GM19238 (cell line): ENCODE measurements around the gene STIM2.
A peak's percentile ranks its signal among the peaks of the same experiment; 100 is the strongest.
"Not testable (repeated sequence)": the region's sequence is repeated elsewhere in the genome, so short reads cannot be mapped to it uniquely, and the experiment has no call there.

Experiments used
- DNase-seq: peaks from one replicate; pipeline ENCODE4 v3.0.0; 2011; ENCODE audit warnings: low spot score; ENCODE audit not compliant: insufficient read length

STIM2 gene

DNA sequence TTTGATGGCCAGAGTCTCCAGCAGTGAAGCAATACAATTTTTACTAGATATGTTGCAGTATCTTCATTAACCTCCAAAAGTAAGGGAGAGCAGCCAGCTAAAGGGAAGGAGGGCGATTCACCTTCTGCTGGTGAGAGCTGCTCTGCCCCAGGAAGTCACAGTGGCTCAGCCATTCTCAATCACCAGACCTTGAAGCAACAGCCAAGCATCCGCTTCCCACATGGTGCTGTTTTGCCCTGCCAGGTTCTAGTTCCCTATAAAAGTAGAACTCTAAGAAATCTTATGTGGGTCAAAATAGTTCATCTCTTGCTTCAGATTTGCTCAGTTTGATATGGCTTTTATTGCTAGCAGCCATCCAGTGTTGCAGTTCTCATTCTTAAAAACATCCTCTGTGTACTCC is 166.8 kb downstream of the STIM2 start:
- DNase-seq, result no peak

- not testable (repeated sequence) for DNase-seq
Measured at GRCh38 chr4:27035127-27035526, 174.5 kb downstream of the STIM2 start.

DNA sequence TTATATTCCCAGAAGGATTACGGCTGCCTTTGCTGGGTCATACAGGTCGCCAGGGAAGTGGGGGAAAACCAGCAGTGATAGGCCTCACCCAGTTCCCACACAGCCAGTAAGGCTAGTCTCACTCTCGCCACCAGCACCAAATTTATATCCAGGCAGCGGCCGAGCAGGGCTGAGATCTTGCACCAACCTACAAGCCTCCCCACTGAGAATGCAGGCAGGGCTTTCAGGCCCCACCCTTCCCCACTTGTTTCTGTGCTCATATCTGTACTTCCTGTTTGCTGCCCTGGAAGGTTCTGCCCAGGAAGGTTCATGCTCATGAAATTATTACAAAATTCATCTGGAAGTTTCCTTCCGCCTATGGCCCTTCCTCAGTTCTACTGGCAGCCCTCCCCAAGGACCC is 179.7 kb downstream of the STIM2 start:
- DNase-seq, result no peak

- no peak for DNase-seq
Measured at GRCh38 chr4:27042411-27042810, 181.8 kb downstream of the STIM2 start.

GRCh38 chr4:27043200-27043599 is 182.6 kb downstream of the STIM2 start:
- DNase-seq, result no peak

- DNase-seq, result no peak
Measured at GRCh38 chr4:27046851-27047250, 186.2 kb downstream of the STIM2 start.

DNA sequence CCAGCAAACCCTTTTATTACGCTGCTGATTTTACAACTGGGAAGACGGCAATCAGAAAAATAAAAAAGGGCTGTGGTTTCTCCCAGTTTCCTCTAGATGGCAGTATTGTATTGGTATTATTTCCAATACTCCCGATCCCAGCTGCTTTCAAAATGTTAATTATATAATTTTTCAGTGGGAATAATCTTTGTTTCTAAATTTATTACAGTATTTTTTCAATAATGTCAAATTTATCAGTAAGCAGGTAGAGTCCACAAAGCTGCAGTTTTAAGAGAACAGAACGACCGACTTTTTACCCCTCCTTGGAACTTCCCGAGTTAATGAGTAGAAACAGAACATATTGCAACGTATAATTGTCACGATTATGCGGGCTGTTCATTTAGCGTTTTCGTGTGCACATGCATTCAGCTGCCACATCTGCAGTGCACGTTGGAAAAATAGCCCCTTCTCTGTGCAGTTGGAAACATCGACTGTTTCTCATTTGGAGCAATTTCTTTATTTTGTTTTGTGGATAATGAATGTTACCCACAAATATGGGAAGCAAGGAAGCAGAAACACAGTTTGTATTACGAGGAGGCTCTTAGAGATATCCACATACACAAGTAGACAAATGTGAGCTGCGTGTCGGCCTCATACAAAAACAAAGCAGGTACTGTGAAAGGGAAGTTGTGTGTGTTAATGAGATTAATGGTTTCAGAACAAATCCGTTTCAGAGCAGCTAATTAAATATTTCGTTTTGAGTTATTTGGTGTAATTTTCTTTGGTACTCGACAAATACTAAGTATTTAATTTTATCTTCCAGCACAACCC is 188.0 kb downstream of the STIM2 start:
- peak; percentile 9 for DNase-seq

DNA sequence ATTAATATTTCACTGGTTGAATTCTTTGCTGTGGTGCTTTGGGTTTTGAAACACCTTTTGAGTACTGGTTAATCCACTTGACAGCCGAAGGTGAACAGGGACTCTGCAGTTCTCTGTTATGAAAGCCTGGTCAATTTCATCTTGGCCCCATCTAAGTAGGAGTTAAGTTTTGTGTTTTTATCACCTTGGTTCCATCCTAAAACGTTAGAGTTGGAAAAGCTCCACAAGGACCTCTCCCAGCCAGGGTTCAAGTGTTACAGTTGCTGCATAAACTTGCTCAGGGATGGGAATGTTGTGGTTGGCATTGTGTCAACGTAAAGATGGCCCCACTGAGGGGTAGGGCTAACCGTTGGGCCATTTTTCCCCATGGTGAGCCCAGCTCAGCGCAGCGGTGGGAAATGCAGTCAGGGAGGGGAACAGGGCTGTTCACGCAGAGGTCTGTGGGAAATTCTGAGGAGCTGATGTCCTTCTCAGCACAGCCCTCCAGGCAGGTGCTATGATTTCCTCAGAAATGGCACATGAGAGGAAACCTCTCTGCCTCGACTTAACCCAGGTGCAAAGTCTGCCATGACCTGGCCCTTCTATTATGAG is 188.7 kb downstream of the STIM2 start:
- no peak for DNase-seq

DNA sequence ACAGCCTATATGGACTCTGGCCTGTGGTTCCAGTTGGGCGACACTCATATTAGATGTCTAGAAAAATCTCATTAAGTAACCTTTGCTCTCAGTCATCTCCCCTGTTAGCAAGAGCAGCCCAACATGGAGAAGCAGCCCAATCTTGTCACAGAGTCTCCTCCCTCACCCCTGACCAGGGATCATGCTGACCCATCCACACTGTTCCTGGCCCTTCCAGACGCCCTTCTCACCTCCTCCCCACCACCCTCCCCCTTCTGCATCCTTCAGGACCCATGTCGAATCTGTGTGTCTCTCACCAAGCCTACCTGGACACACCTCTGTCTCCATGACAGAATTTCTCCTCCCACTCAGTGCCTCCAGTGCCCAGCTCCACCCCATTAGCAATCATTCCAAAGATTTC is 190.1 kb downstream of the STIM2 start:
- DNase-seq, result no peak

GRCh38 chr4:27055221-27055760 is 194.7 kb downstream of the STIM2 start:
- no peak for DNase-seq

DNA sequence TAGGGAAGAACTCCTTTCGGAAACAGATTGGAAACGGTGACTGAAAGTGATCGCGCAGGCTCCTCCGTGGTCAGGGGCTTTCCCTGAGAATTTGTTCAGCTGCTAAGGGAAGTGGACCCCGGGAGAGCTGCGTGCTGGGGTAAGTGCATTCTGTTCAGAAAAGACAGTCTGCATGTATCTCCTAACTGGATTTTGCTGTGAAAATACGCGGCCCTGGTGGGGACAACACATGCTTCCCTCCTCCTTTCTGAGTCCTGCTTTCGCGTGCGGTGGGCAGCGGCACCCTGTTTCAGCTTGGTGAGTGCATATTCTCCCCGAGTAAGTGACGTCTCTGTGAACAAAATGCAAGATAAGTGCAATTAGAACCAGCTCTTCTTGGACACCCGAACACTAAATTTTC is 195.6 kb downstream of the STIM2 start:
- no peak for DNase-seq

DNA sequence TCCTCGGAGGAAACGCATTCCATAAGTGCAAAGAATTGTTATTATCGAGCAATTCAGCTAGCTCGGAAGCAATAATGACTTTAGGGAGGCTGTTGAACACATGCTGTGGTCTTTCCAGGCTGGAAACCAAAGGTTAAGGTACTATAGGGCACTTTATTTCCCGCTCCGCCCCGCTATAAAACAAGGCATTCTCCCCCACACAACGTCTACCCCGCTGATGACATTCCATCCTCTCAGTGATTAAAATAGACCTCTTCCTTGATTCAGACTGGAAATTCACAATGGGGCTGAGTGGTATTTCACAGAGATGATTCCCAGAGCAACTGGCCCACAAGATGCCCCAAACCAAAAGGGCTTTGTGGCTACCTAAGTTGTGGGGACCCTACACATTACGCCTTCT is 196.4 kb downstream of the STIM2 start:
- DNase-seq, result no peak

DNA sequence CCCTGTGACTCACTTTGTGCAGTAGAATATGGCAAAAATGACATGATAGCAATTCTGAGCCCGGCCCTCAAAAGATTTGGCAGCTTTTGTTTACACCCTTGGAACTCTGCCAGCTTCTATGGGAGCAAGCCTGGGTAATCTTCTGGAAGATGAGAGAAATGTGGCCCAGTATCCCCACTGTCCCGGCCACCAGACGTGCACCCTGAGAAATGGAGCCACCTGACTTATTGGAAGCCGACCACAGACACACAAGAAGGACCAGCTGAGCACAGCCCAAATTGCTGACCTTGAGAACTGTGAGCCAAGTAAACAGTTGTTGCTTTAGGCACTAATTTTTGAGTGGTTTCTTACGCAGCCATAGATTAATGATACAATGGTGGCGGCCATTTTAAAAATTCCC is 197.0 kb downstream of the STIM2 start:
- no peak for DNase-seq

DNA sequence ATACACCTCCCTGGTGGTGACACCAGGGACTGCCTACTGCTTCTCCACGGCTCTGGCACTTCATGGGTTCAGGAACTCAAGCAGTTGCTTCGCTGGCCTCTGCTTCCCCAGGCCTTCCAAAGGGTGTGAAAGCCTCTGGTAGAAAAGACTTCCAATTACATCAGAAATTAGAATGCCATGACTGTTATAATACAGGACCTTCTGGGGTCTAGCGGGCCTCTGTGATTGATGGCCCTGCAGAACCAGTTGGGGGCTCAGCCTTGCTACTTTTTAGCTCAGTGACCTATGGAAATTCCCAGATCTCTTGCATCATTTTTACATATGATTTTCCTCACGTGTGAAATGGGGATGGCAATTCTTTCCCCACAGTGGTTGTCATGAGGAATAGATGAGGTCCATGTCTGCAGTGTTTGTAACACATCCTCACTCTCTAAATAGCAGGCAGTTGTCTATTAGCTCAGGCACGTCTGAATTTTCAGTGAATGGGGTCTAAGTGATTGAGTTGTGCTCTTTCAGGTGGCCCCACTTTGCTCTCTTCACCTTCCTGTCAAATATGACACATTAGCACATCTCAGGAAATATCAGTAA is 198.3 kb downstream of the STIM2 start:
- no peak for DNase-seq

- DNase-seq, result no peak
Measured at GRCh38 chr4:27059446-27059845, 198.8 kb downstream of the STIM2 start.

DNA sequence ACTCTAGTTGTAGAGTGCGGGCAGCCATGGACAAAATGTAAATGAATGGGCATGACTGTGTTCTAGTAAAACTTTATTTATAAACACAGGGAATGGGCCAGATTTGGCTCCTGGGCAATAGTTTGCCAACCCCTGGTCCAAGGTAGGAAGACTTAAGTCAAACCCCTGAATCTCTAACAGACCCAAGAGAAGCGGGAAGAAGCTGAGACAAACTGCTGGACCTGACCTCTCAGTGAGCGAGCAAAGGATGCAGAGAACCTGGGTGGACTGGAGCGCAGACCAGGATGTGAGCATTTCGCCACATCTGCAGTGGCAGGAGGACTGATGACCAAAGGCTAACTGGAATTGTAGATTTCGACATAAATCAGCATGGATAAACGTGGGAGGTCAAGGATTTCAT is 201.6 kb downstream of the STIM2 start:
- DNase-seq, result no peak

DNA sequence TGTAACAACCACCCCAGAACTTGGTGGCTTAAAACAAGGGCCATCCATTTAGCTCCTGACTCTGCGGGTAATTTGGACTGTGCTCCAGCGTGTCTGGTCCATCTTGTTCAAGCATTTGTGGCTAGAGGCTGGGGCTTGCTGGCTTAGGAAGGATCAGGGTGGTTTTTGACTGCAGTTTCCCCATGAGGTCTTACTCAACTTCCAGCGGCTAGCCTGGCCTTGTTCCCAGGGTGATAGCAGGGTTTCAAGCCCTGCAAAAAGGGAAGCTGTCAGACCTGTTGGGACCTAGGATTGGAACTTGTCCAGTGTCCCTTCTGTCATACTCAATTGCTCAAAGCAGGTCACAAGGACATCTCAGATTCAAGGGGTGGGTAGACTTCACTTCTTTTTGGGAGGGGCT is 205.9 kb downstream of the STIM2 start:
- DNase-seq, result no peak

DNA sequence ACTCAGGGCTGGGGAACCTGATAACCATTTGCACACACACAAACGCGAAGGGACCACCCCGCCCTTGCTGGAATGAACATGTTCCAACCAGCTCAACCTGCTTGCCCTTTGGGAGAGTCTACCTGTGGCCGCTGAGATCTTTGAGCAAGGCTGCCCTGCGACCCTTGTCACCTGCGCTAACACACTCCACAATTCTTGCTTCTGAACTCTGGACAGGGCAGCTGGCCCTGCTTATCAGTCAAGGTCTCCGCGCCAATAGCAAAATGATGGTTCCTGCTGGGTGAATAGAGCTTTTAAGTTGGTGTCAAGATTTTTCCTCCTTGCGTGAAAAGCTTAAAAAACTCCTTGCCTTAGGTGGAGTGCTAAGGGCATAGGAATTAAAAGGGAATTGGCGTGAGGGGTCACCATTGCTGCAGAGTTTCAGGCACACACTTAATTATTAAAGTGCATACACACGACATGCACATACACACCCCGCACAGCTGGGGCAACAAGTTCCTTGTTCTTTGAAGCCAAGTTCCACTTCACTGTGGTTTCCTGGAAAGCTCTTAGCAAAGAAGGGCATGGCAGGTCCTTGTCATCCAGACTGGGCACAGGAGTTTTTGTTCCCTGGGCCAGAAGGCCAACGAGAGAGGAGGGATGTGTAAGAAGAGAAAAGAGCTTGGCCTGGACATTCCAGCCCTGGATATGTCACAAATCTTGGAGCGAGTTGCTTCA is 207.7 kb downstream of the STIM2 start:
- DNase-seq, result no peak
